Stimulated activated CD8-positive, alpha-beta memory T cell treated with anti-CD3 and anti-CD28 coated beads, Interleukin-12 subunit alpha, Interleukin-12 subunit beta, amount 100 ng/mL, for 24 hours (primary cell): ENCODE results near the gene KRTAP12-4.
"Not testable (repeated sequence)": the region's sequence is repeated elsewhere in the genome, so short reads cannot be mapped to it uniquely, and the experiment has no call there.

ENCODE experiments used
- DNase-seq: peaks from one replicate; pipeline ENCODE4 v3.0.0-alpha.2; 2020; ENCODE audit errors: extremely low read depth

Gene KRTAP12-4

GRCh38 chr21:44611551-44611950, 42.9 kb downstream of the KRTAP12-4 start:
- DNase-seq, result no peak

GRCh38 chr21:44610157-44610843, 44.2 kb downstream of the KRTAP12-4 start:
- not testable (repeated sequence) for DNase-seq

GRCh38 chr21:44609193-44609592, 45.3 kb downstream of the KRTAP12-4 start:
- no peak for DNase-seq

GRCh38 chr21:44606495-44606894, 48.0 kb downstream of the KRTAP12-4 start:
- DNase-seq, result no peak
